Amniotic stem cell (primary cell): ENCODE measurements around the gene RABGAP1L.
"Not testable (repeated sequence)": the region's sequence is repeated elsewhere in the genome, so short reads cannot be mapped to it uniquely, and the experiment has no call there.

ENCODE experiments used
- DNase-seq: peaks from one replicate; lab custom pipeline; 2025; lab: John Stamatoyannopoulos, UW

RABGAP1L gene

GRCh38 chr1:174583316-174583715 is 424.0 kb downstream of the RABGAP1L start:
- no peak for DNase-seq

GRCh38 chr1:174584071-174584470 is 424.8 kb downstream of the RABGAP1L start:
- no peak for DNase-seq

- DNase-seq: not testable (repeated sequence)
These were observed 429.3 kb downstream of the RABGAP1L start for GRCh38 chr1:174588618-174589017.

DNA sequence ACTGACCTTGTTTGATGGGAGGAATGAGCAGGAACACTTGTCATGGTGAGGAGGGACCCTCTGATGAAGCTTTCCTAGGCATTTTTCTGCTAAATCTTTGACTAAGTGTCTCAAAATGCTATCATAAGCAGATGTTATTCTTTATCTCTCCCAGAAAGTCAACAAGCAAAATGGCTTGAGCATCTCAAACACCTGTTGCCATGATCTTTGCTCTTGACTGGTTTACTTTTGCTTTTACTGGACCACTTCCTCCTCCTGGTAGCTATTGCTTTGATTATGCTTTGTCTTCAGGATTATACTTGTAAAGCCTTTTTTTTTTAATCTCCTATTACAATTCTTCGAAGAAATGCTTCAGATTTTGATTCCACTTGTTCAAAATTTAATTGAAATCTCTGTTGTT is 445.9 kb downstream of the RABGAP1L start:
- no peak for DNase-seq

DNA sequence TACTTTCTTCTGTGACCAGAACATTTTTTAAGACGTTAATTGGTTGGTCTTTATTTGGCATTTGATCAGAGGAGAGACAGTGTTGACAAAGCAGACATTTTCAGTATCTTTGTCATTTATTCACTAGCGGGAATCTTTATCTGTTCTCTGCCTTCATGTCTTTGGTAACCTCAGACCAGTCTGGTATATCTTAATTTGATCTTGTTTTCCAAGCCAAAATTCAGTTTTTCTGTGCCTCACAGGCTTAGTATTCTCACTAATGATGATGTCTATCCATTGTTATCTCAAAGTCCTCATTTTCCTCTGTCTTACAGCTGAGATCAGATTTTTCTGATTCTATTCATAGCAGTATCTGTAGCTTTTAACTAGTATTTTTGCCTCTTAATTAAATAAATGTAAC is 447.2 kb downstream of the RABGAP1L start:
- DNase-seq: no peak

- not testable (repeated sequence) for DNase-seq
These were observed 458.6 kb downstream of the RABGAP1L start for GRCh38 chr1:174617905-174618304.

- DNase-seq: no peak
These were observed 464.2 kb downstream of the RABGAP1L start for GRCh38 chr1:174623324-174624035.

DNA sequence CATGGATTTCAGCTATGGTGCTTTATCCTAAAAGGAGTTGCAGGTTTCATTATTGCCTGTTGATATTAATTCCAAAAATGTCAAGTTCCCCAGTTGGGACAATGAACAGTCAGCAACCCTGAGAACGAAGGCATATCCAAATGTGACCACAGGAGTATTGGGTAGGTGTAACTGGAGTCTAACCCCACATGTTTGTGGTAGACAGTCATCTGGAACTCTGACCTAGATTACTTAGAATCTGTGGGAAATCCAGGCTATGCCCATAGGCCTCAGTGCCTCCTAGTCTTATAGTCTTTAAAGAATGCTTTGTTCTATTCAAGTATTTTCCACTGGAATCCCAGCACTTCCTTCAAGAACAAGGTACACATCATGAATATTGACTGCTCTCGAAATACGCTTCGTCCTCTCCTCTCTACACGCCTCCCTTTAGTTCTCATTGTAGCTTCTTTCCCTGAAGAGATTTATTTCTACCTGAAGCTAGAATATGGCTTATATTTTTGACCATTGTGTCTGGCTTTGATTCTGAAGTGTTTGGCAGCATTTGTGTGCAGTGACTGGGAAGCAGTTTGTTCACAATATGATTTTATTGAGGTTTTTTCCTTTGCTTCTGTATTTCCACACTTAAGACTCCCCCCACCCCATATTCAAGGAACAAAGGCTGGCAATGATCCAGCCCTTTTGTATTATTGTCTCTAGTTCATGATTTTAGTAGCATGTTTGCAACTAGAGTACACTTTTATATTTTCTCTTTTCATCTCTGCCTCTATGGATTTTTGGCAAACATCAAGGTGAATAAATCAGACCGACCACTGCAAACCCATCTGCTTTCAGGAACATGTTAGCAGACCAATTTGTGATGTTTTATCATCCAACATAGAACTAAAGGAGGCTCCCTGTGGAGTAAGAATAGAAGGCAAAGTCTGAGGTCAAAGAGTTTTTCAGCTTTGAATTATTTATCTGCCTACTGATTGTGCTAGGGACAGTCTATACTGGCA is 467.0 kb downstream of the RABGAP1L start:
- DNase-seq: no peak

GRCh38 chr1:174637487-174637886 is 478.2 kb downstream of the RABGAP1L start:
- no peak for DNase-seq

GRCh38 chr1:174639461-174639860 is 480.1 kb downstream of the RABGAP1L start:
- no peak for DNase-seq

- DNase-seq: no peak
These were observed 481.5 kb downstream of the RABGAP1L start for GRCh38 chr1:174640783-174641182.

DNA sequence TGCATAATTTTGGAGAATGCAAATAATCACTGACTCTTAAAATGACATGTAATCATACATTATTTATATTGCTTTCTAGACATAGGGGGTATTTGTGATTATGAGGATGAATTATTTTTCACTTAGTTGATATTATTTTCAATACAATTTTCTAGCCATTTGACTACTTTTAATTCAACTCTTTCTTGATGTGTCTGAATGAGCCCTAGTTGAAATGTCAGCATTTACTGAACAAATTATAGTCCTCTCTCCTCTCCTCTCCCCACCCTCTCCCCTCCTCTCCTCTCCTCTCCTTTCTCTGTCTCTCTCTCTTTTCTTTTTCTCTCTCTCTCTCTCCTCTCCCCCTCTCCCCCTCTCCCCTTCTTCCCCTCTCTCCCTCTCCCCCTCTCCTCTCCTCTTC is 483.1 kb downstream of the RABGAP1L start:
- DNase-seq: no peak

DNA sequence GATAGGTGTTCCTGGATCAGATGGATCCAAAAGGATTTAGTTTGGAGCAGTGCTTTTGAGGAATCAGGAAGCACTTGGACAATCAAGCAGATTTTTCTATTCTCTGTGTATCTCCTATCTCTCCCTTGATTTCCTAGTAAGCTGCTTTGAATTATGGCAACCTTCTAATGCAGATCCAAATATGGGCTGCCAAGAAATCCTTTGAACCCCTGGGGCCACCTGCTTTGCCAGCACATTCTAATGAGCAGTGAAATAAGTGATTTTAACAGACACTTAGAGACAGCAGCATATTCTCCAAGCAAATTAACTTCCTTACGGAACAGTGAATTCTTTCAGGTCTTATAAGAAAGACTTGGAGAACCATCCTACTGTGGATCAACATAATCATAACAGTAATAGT is 483.9 kb downstream of the RABGAP1L start:
- no peak for DNase-seq

DNA sequence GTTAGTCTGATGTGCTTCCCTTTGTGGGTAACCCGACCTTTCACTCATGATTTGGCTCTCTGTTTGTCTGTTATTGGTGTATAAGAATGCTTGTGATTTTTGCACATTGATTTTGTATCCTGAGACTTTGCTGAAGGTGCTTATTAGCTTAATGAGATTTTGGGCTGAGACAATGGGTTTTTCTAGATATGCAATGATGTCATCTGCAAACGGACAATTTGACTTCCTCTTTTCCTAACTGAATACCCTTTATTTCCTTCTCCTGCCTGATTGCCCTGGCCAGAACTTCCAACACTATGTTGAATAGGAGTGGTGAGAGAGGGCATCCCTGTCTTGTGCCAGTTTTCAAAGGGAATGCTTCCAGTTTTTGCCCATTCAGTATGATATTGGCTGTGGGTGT is 490.3 kb downstream of the RABGAP1L start:
- DNase-seq: not testable (repeated sequence)

DNA sequence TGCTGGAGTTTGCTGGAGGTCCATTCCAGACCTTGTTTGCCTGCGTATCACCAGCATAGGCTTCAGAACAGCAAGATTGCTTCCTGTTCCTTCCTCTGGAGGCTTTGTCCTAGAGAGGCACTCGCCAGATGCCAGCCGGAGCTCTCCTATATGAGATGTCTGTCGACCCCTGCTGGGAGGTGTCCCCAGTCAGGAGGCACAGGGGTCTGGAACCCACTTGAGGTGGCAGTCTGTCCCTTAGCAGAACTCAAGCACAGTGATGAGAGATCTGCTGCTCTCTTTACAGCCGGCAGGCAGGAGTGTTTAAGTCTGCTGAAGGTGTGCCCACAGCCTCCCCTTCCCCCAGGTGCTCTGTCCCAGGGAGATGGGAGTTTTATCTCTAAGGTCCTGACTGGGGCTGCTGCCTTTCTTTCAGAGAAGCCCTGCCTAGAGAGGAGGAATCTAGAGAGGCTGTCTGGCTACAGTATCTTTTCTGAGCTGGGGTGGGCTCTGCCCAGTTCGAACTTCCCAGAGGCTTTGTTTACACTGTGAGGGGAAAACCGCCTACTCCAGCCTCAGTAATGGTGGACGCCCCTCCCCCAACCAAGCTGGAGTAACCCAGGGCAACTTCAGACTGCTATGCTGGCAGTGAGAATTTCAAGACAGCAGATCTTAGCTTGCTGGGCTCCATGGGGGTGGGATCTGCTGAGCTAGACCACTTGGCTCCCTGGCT is 493.4 kb downstream of the RABGAP1L start:
- no peak for DNase-seq

DNA sequence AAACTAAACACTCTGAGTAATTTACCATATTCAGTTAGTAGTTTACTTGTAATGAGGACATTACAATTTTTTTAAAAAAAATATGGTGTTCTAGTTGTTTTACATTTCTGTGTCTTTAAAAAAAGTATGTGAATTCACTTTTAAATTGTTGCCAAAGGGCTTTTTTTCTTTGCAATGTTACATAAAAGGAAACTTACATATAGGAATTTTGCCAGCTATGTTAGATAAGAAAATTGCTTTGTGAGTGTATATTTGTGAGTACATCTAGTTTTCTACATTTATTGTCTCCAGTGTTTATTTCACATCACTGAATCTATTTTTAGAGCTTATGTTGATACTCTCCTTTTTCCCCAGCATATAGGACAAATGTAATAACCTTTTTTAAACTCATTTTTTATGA is 495.2 kb downstream of the RABGAP1L start:
- DNase-seq: no peak

GRCh38 chr1:174656409-174657059 is 497.2 kb downstream of the RABGAP1L start:
- no peak for DNase-seq

DNA sequence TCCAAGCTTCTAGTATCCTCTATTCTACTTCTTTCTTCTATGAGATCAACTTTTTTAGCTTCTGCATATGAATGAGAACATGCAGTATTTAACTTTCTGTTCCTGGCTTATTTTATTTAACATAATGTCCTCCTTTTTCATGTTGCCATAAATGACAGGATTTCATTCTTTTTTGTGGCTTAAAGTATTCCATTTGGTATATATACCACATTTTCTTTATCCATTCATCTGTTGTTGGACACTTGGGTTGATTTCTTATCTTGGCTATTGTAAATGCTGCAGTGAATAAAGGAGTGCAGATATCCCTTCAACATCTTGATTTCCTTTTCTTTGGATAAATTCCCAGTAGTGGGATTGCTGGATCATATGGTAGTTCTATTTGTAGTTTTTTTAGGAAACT is 498.1 kb downstream of the RABGAP1L start:
- no peak for DNase-seq

GRCh38 chr1:174657893-174658292 is 498.6 kb downstream of the RABGAP1L start:
- DNase-seq: no peak

GRCh38 chr1:174659823-174660222 is 500.5 kb downstream of the RABGAP1L start:
- no peak for DNase-seq

- DNase-seq: no peak
These were observed 501.2 kb downstream of the RABGAP1L start for GRCh38 chr1:174660476-174660875.

DNA sequence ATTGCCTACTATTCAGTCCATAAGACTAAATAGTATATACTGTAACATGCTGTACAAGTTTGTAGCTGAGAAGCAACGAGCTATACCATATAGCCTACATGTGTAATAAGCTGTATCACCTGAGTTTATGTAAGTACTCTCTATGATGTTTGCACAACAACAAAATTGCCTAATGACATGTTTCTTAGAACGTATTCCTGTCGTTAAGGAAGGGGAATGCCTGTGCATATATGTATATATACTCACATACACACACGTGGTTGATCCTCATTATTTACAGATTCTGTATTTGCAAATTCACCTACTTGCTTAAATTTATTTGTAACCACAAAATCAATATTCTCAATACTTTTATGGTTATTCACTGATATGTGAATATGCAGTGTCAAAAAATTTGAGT is 504.0 kb downstream of the RABGAP1L start:
- DNase-seq: no peak
